Stimulated activated CD8-positive, alpha-beta memory T cell treated with anti-CD3 and anti-CD28 coated beads, Interleukin-2, amount 100 ng/mL, for 1 hour (primary cell): ENCODE measurements around the gene SCRN2.

ENCODE experiments used
- DNase-seq, 2 donors: peaks; one replicate each; pipeline ENCODE4 v3.0.0-alpha.2; 2020; ENCODE audit warnings: low read depth in 2 of 2

Gene SCRN2

GRCh38 chr17:47846716-47847340, 5.8 kb upstream of the SCRN2 start:
- no peak for DNase-seq

- no peak for DNase-seq
Observed at GRCh38 chr17:47845716-47846075, 4.6 kb upstream of the SCRN2 start.

DNA sequence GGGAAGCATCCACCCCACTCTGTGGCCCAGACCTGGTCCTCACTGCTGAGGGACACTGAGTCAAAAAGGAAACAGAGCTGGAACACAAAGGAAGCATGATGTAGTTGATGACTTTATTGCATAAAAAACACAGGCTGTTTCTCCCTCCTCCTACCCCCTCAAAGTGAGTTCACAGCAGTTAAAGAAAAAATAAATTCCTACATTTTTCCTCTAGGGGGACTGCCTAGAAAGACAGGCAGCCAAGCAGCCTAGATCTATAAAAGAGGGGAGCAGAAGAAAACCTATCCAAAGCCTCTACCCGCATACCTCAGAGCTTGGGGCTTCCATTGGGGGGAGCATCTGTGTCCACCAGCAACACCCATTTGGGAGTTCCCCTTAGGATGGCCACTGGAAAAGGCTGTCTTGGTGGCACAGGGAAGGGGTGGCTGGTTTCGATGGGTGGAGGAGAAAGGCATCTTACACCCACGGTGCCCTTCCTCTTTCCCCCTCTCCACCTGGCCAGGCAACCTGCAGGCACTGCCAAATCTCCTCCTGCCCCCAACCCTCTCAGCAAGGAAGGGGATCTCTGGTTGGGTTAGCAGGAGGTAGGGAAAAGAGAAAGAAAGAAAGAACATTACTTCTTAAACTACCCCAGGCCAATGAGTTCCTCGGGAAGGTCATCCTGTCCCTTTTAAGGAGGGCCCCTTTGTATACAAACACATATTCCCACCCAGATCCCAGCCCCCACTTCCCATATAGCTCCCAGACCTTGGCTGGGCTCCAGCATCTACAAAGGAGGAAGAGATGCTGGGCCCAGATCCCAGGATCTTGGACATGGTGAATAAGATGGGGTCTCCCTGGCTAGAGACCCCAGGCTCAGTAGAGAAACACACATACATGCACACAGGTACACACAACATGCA, 4.0 kb upstream of the SCRN2 start:
- DNase-seq: no peak

GRCh38 chr17:47844227-47844626, 3.2 kb upstream of the SCRN2 start:
- DNase-seq: no peak

DNA sequence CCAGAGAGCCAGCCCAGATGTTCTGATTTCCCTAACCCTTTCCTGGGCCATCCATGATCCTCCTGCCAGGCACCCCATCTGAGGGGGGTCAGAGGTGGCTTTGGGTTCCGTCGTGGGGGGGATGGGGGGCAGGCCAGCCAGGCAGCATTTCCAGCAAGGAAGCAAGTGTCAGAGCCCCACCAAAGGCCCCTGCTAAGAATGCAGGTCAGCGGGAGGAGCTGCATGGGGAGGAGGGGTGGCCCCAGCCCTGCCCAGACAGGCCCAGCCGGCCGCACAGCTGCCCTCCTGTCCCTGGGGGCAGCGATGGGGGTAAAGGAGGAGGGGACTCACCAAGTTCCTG, 2.3 kb upstream of the SCRN2 start:
- DNase-seq: no peak

DNA sequence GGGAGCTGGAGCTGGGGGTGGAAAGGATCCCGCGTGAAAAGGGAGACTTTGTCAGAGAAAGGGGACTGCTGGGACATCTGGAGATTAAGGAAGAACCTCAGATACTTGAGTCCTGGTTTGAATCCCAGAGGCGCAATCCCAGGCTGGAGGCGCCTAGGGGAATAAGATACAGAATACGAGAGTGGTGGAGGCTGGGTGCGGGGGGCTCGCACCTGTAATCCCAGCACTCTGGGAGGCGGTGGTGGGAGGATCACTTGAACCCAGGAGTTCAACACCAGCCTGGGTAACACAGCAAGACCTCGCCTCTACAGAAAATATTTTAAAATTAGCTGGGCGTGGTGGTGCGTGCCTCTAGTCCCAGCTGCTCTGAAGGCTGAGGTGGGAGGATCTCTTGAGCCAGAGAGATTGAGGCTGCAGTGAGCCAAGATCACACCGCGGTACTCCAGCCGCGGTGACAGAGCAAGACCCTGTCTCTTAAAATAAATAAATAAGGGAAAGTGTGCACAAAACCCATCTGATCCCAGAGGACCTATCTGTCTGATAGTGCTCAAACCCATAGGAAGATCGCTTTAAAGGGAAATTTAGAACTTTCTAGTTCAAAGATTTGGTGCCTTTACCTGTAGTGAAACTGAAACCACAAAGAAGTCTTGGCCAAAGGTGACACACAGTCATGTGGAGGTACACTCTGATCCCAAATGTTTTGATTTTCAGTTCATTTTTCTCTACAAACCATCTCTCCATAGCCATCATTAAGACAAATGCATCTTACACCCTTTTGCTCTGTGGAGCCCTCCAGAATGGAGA, 617 bp upstream of the SCRN2 start:
- DNase-seq: no peak

DNA sequence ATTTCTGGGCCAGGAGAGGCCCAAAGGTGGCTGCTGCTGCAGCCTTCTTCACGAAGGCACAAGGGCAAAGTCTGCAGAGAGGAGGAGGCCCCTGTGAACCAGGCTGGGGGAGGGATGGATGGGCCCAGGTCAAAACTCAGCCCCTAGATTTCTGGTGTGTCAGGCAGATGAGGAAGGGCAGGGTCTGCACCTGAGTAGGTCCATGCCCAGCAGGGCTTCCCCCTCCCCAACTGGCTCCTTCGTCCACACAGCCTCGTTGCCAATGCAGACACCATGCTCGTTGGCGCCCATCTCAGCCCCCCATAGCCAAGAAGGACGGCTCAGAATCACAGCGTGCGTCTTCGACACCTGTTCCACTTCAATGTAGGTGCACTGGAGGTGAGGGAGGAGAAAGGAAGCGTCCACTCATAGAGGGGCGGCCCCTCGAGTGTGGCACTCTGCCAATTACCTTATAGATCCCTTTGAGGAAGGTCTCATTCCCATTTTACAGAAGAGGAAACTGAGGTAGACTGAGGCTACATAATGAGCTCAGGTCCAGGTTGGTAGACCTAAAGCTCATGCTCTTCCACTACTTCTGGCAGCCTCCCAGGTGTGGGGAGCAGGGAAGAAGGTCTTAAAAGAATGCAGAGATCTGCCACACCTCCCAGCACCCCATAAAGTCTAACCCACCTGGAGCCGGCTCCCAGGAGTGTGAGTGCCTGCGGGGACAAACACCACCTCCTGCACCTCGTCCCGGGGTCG, 902 bp downstream of the SCRN2 start:
- DNase-seq: no peak

DNA sequence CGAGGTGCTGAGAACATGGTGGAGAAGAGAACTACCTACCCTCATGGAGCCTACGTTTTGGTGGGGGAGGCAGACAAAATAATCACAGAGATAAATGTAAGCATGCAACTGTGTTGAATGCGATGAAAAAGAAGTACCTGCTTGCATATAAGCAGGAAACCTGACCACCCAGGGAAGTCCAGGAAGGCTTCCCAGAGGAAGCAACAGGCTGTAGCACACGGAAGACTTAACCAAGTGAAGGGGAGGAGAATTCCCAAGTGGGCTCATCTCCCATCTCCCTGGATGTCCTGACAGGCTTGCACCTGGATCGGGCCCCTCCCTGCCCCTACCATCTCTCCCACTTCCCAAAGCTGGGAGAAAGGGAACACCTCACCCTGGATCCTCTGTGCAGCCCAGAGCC, 2.0 kb downstream of the SCRN2 start:
- no peak for DNase-seq

- DNase-seq: no peak
Observed at GRCh38 chr17:47838636-47839035, 2.4 kb downstream of the SCRN2 start.

DNA sequence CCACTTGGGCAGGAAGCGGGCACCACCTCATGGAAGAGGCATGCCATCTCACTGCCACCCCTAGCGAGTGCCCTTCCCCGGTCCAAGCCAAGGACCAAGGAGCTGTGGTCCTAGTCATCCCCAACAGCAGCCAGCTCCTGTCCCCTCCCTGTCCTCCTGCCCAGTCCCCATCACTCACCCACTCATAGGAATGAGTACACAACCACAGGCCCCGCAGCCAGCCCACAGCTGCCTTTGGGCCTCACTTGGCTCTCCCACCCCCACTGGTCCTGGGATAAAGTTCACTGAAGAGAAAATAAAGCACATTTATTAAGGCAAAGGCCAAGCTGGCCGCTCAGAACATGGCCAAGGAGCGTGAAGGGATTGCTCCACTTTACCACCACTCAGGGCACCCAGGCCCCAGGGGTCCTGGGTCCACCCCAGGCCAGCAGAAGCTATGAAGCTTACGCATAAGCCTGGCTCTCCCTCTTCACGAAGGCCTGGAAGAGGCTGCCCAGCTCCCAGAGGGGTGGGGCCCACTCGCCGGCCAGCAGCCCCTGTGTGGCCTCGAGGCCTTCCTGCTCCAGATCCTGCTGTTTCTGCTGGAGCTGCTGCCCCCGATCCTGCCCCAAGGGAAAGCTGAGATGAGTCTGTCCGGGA, 3.6 kb downstream of the SCRN2 start:
- no peak for DNase-seq

DNA sequence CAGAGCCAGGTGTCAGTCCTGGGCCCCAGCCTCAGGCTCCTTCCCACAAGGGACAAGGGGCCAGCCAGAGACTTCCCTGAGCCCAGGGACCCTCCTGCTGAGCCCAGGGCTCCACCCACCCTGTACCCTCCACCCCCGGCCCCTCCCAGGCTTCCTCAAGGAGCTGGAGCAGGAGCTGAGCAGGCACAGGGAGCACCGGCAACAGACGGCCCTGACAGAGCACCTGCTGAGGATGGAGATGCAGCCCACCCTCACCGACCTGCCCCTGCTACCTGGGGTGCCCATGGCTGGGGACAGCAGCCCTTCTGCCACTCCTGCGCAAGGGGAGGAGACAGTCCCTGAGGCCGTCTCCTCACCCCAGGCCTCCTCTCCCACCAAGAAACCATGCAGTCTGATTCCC, 4.5 kb downstream of the SCRN2 start:
- no peak for DNase-seq

DNA sequence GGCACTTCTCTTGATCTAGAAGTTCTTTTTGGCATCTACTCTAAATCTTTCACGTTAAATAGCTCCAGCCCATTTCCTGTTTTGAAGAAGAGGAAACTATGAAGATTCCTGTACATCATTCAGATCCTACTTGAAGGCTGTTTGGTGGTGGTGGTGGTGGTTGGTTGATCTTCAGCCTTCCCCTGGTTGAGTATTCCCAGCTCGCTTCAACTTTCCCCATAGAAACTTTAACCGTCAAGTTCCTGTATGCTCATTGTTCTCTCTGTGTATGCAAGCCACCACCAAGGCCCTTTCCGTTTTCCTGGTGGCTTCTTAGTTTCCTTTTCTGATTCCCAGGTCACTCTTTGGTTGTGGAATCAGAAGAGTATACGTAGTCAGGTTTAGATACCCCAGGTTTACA, 6.3 kb downstream of the SCRN2 start:
- no peak for DNase-seq

DNA sequence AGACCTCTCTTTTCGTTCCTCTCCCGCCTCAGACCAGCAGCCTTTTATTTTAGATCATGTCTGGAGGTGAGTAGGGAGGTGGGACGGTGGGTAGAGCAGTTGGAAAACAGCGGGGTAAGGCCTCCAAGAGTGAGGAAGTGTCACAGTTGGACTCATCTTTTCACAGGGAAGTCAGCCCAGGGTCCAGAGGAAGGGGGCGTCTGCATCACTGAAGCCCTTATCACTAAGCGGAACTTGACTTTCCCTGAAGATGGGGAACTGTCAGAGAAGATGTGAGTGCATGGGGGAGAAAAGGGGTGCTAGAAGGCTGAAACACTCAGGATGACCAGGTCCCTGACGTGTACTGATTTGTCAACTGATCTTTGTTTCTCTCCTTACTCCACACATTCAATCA, 9.1 kb downstream of the SCRN2 start:
- no peak for DNase-seq

GRCh38 chr17:47831003-47831933, 9.8 kb downstream of the SCRN2 start, which contains the start of the genes LRRC46 and MRPL10:
Gene LRRC46 (plus strand): TSS chr17:47831670. CDS start chr17:47831990, 320 bp downstream.
Gene MRPL10 (minus strand): TSS chr17:47831541. CDS start chr17:47831511, 30 bp downstream.
- DNase-seq: peak; percentile 81 to 87

- DNase-seq: no peak
Observed at GRCh38 chr17:47830396-47831002, 10.6 kb downstream of the SCRN2 start.

GRCh38 chr17:47829870-47830269, 11.2 kb downstream of the SCRN2 start:
- DNase-seq: peak in 1 of 2 donors; percentile 44

GRCh38 chr17:47823519-47823918, 17.6 kb downstream of the SCRN2 start:
- no peak for DNase-seq

DNA sequence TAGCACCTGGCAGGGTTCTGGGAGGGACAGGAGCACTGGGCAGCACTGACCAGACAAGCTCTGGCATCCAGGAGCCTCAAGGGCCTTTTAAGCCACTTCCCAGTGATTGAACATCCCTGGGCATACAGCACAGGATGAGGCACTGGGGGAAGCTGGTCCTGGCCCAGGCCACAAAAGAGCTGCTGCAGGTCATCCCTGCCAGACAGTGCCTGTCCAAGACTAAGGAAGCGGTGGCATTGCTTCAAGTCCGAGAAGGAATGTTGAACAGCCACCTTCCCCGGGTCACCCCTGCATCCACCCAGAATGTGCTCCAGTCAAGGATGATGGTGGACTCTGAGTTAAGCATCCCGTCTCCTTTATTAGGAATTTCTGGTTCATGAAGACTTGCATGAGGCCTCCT, 18.3 kb downstream of the SCRN2 start:
- no peak for DNase-seq
